ENCODE results near the gene PABPN1. TPM values are rescaled to one million over a fixed set of nuclear protein-coding genes. Genes with fewer than 3 reads are reported as not detected.
"Not testable (repeated sequence)": the region's sequence is repeated elsewhere in the genome, so short reads cannot be mapped to it uniquely, and the experiment has no call there.

PABPN1 gene
- total RNA-seq, 4 donors from 2014 or later: 58.2 to 78.4 (median 59.2) TPM

DNA sequence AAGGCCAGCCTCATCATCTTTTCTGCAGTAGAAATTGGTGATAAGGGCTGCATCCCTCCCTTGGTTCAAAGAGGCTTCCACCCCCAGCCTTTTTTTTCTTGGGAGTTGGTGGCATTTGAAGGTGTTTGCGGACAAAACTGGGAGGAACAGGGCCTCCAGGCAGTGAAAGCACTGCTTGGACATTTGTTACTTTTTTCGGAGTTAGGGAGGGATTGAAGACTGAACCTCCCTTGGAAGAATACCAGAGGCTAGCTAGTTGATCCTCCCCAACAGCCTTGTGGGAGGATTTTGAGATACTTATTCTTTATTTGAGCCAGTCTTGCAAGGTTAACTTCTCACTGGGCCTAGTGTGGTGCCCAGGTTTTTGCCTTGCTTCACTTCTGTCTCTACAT is 3.2 kb downstream of the PABPN1 start:
- no peak for TF ChIP-seq CTCF (IDR thresholded peaks at IDR 0.05)
- ATAC-seq (ENCODE audit: low FRiP score) (no peak), DNase-seq (ENCODE audit: low spot score) (no peak)

GRCh38 chr14:23324993-23325392 is 3.7 kb downstream of the PABPN1 start:
- DNase-seq (ENCODE audit: low spot score): no peak
- TF ChIP-seq CTCF (IDR thresholded peaks at IDR 0.05): no peak

DNA sequence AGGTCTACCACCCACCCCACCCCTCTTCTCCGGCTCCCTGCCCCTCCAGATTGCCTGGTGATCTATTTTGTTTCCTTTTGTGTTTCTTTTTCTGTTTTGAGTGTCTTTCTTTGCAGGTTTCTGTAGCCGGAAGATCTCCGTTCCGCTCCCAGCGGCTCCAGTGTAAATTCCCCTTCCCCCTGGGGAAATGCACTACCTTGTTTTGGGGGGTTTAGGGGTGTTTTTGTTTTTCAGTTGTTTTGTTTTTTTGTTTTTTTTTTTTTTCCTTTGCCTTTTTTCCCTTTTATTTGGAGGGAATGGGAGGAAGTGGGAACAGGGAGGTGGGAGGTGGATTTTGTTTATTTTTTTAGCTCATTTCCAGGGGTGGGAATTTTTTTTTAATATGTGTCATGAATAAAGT is 4.5 kb downstream of the PABPN1 start:
- ATAC-seq (ENCODE audit: low FRiP score); DNase-seq (ENCODE audit: low spot score): not testable (repeated sequence)

More at GRCh38 chr14:23324993-23325392, 3.7 kb downstream of the PABPN1 start:
- no peak for ATAC-seq (ENCODE audit: low FRiP score)

- DNase-seq (ENCODE audit: low spot score) (no peak), ATAC-seq (ENCODE audit: low FRiP score) (no peak)
Observed at GRCh38 chr14:23326491-23327332, 5.5 kb downstream of the PABPN1 start.

GRCh38 chr14:23327947-23328744 is 6.9 kb downstream of the PABPN1 start:
- DNase-seq (ENCODE audit: low spot score): peak; percentile 63
- peak; percentile 53 for ATAC-seq (ENCODE audit: low FRiP score)
- TF ChIP-seq CTCF (IDR thresholded peaks at IDR 0.05): no peak

More at GRCh38 chr14:23326491-23327332, 5.5 kb downstream of the PABPN1 start:
- TF ChIP-seq CTCF (IDR thresholded peaks at IDR 0.05): no peak

DNA sequence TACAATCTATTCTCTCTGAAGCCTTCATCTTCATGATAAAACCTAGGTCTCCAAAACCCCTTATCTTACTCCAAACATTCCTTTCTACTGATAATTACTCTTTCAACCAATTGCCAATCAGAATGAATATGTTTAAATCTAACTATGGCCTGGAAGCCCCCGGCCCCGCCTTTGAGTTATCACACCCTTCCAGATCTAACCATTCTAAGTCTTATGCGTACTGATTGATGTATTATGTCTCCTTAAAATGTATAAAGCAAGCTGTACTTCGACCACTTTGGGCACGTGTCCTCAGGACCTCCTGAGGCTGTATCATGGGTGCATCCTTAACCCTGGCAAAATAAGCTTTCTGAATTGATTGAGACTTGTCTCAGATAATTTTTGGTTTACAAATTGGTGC is 14.4 kb downstream of the PABPN1 start:
- DNase-seq (ENCODE audit: low spot score) (no peak), ATAC-seq (ENCODE audit: low FRiP score) (no peak)
- TF ChIP-seq CTCF (IDR thresholded peaks at IDR 0.05): no peak

GRCh38 chr14:23339506-23340268 is 18.4 kb downstream of the PABPN1 start:
- no peak for ATAC-seq (ENCODE audit: low FRiP score)
- TF ChIP-seq CTCF (IDR thresholded peaks at IDR 0.05): no peak

More at GRCh38 chr14:23339506-23340268, 18.4 kb downstream of the PABPN1 start:
- DNase-seq (ENCODE audit: low spot score): no peak
